Stimulated activated CD8-positive, alpha-beta memory T cell treated with anti-CD3 and anti-CD28 coated beads, Interleukin-15, amount 100 ng/mL, for 24 hours (primary cell): ENCODE measurements around the gene PHF19.

Source experiments
- DNase-seq: peaks from one replicate; pipeline ENCODE4 v3.0.0-alpha.2; 2020; ENCODE audit warnings: low read depth

PHF19 gene

GRCh38 chr9:120872791-120873502 lies 4.0 kb downstream of the PHF19 start:
- DNase-seq, result no peak

- no peak for DNase-seq
These were observed 6.8 kb downstream of the PHF19 start for GRCh38 chr9:120870206-120870605.

GRCh38 chr9:120869726-120870125 lies 7.3 kb downstream of the PHF19 start:
- no peak for DNase-seq

GRCh38 chr9:120869360-120869687 lies 7.7 kb downstream of the PHF19 start:
- DNase-seq, result no peak

- DNase-seq, result peak; percentile 94
These were observed 8.2 kb downstream of the PHF19 start for GRCh38 chr9:120868676-120869359.

GRCh38 chr9:120868339-120868675 lies 8.7 kb downstream of the PHF19 start:
- DNase-seq, result no peak

GRCh38 chr9:120867676-120868338 lies 9.2 kb downstream of the PHF19 start:
- no peak for DNase-seq

GRCh38 chr9:120866651-120867050 lies 10.3 kb downstream of the PHF19 start:
- no peak for DNase-seq

- DNase-seq, result no peak
These were observed 11.2 kb downstream of the PHF19 start for GRCh38 chr9:120865809-120866208.

GRCh38 chr9:120865176-120865575 lies 11.8 kb downstream of the PHF19 start:
- no peak for DNase-seq

GRCh38 chr9:120864719-120865118 lies 12.3 kb downstream of the PHF19 start:
- DNase-seq, result no peak

- no peak for DNase-seq
These were observed 13.2 kb downstream of the PHF19 start for GRCh38 chr9:120863833-120864232.

- no peak for DNase-seq
These were observed 14.5 kb downstream of the PHF19 start for GRCh38 chr9:120862452-120862851.

GRCh38 chr9:120861935-120862334 lies 15.1 kb downstream of the PHF19 start:
- DNase-seq, result no peak

GRCh38 chr9:120860083-120860482 lies 16.9 kb downstream of the PHF19 start:
- no peak for DNase-seq

GRCh38 chr9:120859361-120859760 lies 17.6 kb downstream of the PHF19 start:
- DNase-seq, result no peak

- no peak for DNase-seq
These were observed 19.1 kb downstream of the PHF19 start for GRCh38 chr9:120857902-120858301.

- DNase-seq, result no peak
These were observed 19.5 kb downstream of the PHF19 start for GRCh38 chr9:120857481-120857880.

- DNase-seq, result no peak
These were observed 20.3 kb downstream of the PHF19 start for GRCh38 chr9:120856700-120857099.

GRCh38 chr9:120855827-120856670 lies 20.9 kb downstream of the PHF19 start:
- DNase-seq, result no peak

GRCh38 chr9:120854596-120855327 lies 22.2 kb downstream of the PHF19 start:
- DNase-seq, result no peak

- no peak for DNase-seq
These were observed 23.8 kb downstream of the PHF19 start for GRCh38 chr9:120853198-120853597.
